GM23338 (cell line): ENCODE results near the gene SMCO2. TPM values are rescaled to one million over a fixed set of nuclear protein-coding genes. Genes with fewer than 3 reads are reported as not detected.

Source experiments
- ATAC-seq: fragments of 200-7000 bp; cut with Tn5 transposase; 3 replicates; pipeline ENCODE4 v1.9.1; 2020
- DNase-seq: peaks from one replicate; pipeline ENCODE4 v3.0.0-alpha.2; 2015; ENCODE audit warnings: low spot score
- H2AFZ ChIP-seq: fragments of 200-600 bp; sonication (generic); 2 replicates; pipeline ENCODE4 v1.8.0; 2016; ENCODE audit warnings: antibody characterized with exemption, mild to moderate bottlenecking, moderate library complexity
- H3F3A ChIP-seq: fragments of 200-600 bp; sonication (generic); replicated peaks from 2 replicates; pipeline ENCODE4 v1.8.0; 2017; ENCODE audit warnings: antibody characterized with exemption, mixed run types, low read depth
- H3K27ac ChIP-seq: fragments of 200-600 bp; sonication (generic); 2 replicates; pipeline ENCODE4 v1.6.1; 2016; ENCODE audit warnings: low read depth
- H3K27me3 ChIP-seq: fragments of 200-600 bp; sonication (generic); 2 replicates; pipeline ENCODE4 v1.8.0; 2016; ENCODE audit warnings: mild to moderate bottlenecking, mixed run types, moderate library complexity; ENCODE audit not compliant: insufficient read depth
- H3K36me3 ChIP-seq: fragments of 200-600 bp; sonication (generic); 2 replicates; pipeline ENCODE4 v1.8.0; 2016; ENCODE audit warnings: mild to moderate bottlenecking; ENCODE audit not compliant: insufficient read depth
- H3K4me1 ChIP-seq: fragments of 200-600 bp; sonication (generic); 2 replicates; pipeline ENCODE4 v1.8.0; 2016; ENCODE audit warnings: mild to moderate bottlenecking, moderate library complexity; ENCODE audit not compliant: insufficient read depth
- H3K4me2 ChIP-seq: fragments of 200-600 bp; sonication (generic); 2 replicates; pipeline ENCODE4 v1.7.1; 2017; ENCODE audit warnings: mixed run types
- H3K4me3 ChIP-seq: fragments of 200-600 bp; sonication (generic); 2 replicates; pipeline ENCODE4 v1.6.1; 2016; ENCODE audit warnings: mixed run types
- H3K79me2 ChIP-seq: fragments of 200-600 bp; sonication (generic); replicated peaks from 2 replicates; pipeline ENCODE4 v1.8.0; 2017; ENCODE audit warnings: mild to moderate bottlenecking; ENCODE audit not compliant: insufficient read depth
- H3K9me2 ChIP-seq: fragments of 200-600 bp; sonication (generic); 2 replicates; pipeline ENCODE4 v1.8.0; 2017; ENCODE audit not compliant: insufficient read depth
- H4K20me1 ChIP-seq: fragments of 200-600 bp; sonication (generic); replicated peaks from 2 replicates; pipeline ENCODE4 v1.8.0; 2017; ENCODE audit warnings: mild to moderate bottlenecking; ENCODE audit not compliant: insufficient read depth
- H3K27ac Mint-ChIP-seq: 2 replicates; pipeline ENCODE4 v1.8.0; 2020; ENCODE audit warnings: inconsistent platforms, mild to moderate bottlenecking, moderate library complexity, mixed read lengths
- H3K27me3 Mint-ChIP-seq: 3 replicates; pipeline ENCODE4 v1.8.0; 2022; ENCODE audit warnings: low read depth, mild to moderate bottlenecking, moderate library complexity, mixed read lengths, inconsistent platforms; ENCODE audit not compliant: insufficient read depth, poor library complexity
- H3K36me3 Mint-ChIP-seq: 3 replicates; pipeline ENCODE4 v1.8.0; 2021; ENCODE audit warnings: low read depth, mild to moderate bottlenecking, inconsistent platforms, moderate library complexity, mixed read lengths
- H3K4me1 Mint-ChIP-seq: 3 replicates; pipeline ENCODE4 v1.8.0; 2020; ENCODE audit warnings: mild to moderate bottlenecking, inconsistent platforms, mixed read lengths
- H3K4me3 Mint-ChIP-seq: 3 replicates; pipeline ENCODE4 v1.8.0; 2021; ENCODE audit warnings: moderate library complexity, mild to moderate bottlenecking, inconsistent platforms, mixed read lengths
- H3K9me3 Mint-ChIP-seq: 3 replicates; pipeline ENCODE4 v1.8.0; 2020; ENCODE audit warnings: moderate library complexity, mild to moderate bottlenecking, inconsistent platforms, mixed read lengths
- CREB1 ChIP-seq: fragments of 250-450 bp; sonication (Bioruptor Pico); IDR thresholded peaks from 2 replicates; pipeline ENCODE4 v1.5.0; 2020; ENCODE audit warnings: low read depth, mild to moderate bottlenecking, moderate library complexity
- CTCF ChIP-seq, 2 experiments: fragments of 200-600 bp in 1 of 2; sonication (generic) in 1 of 2; conservative IDR thresholded peaks; 2 replicates each; pipeline versions ENCODE4 v1.5.1 to v1.6.1; 2016 to 2017; ENCODE audit warnings: antibody characterized with exemption in 2 of 2, low read depth in 2 of 2, mild to moderate bottlenecking in 2 of 2, moderate library complexity in 1 of 2
- ETS1 ChIP-seq: IDR thresholded peaks from 2 replicates; pipeline ENCODE4 v1.6.1; 2016; ENCODE audit warnings: antibody characterized with exemption
- EZH2 ChIP-seq: fragments of 200-600 bp; sonication (generic); IDR thresholded peaks from one replicate; pipeline ENCODE4 v1.8.0; 2017; ENCODE audit warnings: antibody characterized with exemption, mild to moderate bottlenecking, low read depth; ENCODE audit not compliant: unreplicated experiment
- EZH2phosphoT487 ChIP-seq: fragments of 200-600 bp; sonication (generic); IDR thresholded peaks from one replicate; pipeline ENCODE4 v1.8.1; 2018; ENCODE audit warnings: antibody characterized with exemption; ENCODE audit not compliant: unreplicated experiment
- JUNB ChIP-seq: IDR thresholded peaks from one replicate; pipeline ENCODE4 v1.6.1; 2016; ENCODE audit warnings: antibody characterized with exemption; ENCODE audit not compliant: unreplicated experiment
- NANOG ChIP-seq: IDR thresholded peaks from 2 replicates; pipeline ENCODE4 v1.6.1; 2016; ENCODE audit warnings: antibody characterized with exemption, borderline replicate concordance
- POLR2AphosphoS5 ChIP-seq: IDR thresholded peaks from 2 replicates; pipeline ENCODE4 v1.6.1; 2016; ENCODE audit warnings: antibody characterized with exemption, low read depth
- REST ChIP-seq: IDR thresholded peaks from one replicate; pipeline ENCODE4 v1.6.1; 2018; ENCODE audit warnings: antibody characterized with exemption; ENCODE audit not compliant: unreplicated experiment
- STAT1 ChIP-seq: IDR thresholded peaks from one replicate; pipeline ENCODE4 v1.6.1; 2016; ENCODE audit warnings: antibody characterized with exemption; ENCODE audit not compliant: unreplicated experiment
- ZNF114 ChIP-seq: fragments of 250-450 bp; sonication (Bioruptor Pico); IDR thresholded peaks from 2 replicates; pipeline ENCODE4 v1.5.0; 2020; ENCODE audit warnings: mild to moderate bottlenecking, moderate library complexity
- ZNF331 ChIP-seq: fragments of 250-450 bp; sonication (Bioruptor Pico); IDR thresholded peaks from 2 replicates; pipeline ENCODE4 v1.5.0; 2020; ENCODE audit warnings: low read depth, mild to moderate bottlenecking, moderate library complexity
- ZNF462 ChIP-seq: fragments of 250-450 bp; sonication (Bioruptor Pico); IDR thresholded peaks from 2 replicates; pipeline ENCODE4 v1.5.0; 2020; ENCODE audit warnings: mild to moderate bottlenecking, moderate library complexity
- polyA plus RNA-seq: library from polyadenylated mRNA; unstranded; fragments of >200 nt; fragmentation: Nextera tagmentation; extraction: Ambion mirVana; gene quantifications from 2 replicates; pipeline ENCODE4 v1.2.1, GENCODE V29; 2016
- total RNA-seq: library from RNA; depleted of rRNA; stranded (reverse); fragments of >200 nt; shearing (Covaris generic); gene quantifications from 2 replicates; pipeline ENCODE4 v1.2.3, GENCODE V29; 2014

Gene SMCO2
- total and polyA plus RNA-seq, 2 experiments from 2014 or later: 0.86 TPM; not detected in 1

GRCh38 chr12:27463511-27464219 is 17.1 kb downstream of the SMCO2 start:
- Histone ChIP-seq H3K27me3 (no peaks in the 10 kb centered on the region), H4K20me1 (no peaks in the 10 kb centered on the region), H3K4me1 (no peaks in the 10 kb centered on the region), H3K79me2 (no peaks in the 10 kb centered on the region), H3K4me2 (no peak overlapping the region), H3K9me2 (0 out of 2 replicates have a peak, but pooled peaks cover 3% of the 10 kb centered on the region), H3K4me3 (no peak overlapping the region), H3K36me3 (no peaks in the 10 kb centered on the region), H3F3A (no peaks in the 10 kb centered on the region), H3K27ac (no peak overlapping the region), H2AFZ (no peak overlapping the region)
- Mint-ChIP-seq H3K36me3 (no peaks in the 10 kb centered on the region; the same call in 2 of the 3 replicates), H3K4me3 (no peak overlapping the region), H3K27ac (no peak overlapping the region), H3K4me1 (no peaks in the 10 kb centered on the region), H3K27me3 (no peaks in the 10 kb centered on the region), H3K9me3 (no peaks in the 10 kb centered on the region)
- ATAC-seq (no peak), DNase-seq (no peak)
- no peak for TF ChIP-seq ZNF331
- TF ChIP-seq NANOG: no peak
- no peak for TF ChIP-seq ZNF114 (CRISPR knock-in tag)
- no peak for TF ChIP-seq JUNB
- no peak for TF ChIP-seq ETS1
- TF ChIP-seq CTCF (conservative IDR thresholded peaks at IDR 0.05; ENCODE audit: low read depth in 2 of 2): no peak
- TF ChIP-seq STAT1: no peak
- no peak for TF ChIP-seq REST
- TF ChIP-seq EZH2phosphoT487: no peak
- no peak for TF ChIP-seq CREB1
- no peak for TF ChIP-seq EZH2
- TF ChIP-seq ZNF462 (CRISPR knock-in tag): no peak
- TF ChIP-seq POLR2AphosphoS5: no peak
